Fibroblast of lung (primary cell): Measurements from ENCODE around the gene CBFB. TPM values are rescaled to one million over a fixed set of nuclear protein-coding genes. Genes with fewer than 3 reads are reported as not detected.
A peak's percentile ranks its signal among the peaks of the same experiment; 100 is the strongest.

Source experiments
- DNase-seq, 2 donors: peaks; one replicate each; pipeline versions ENCODE4 v3.0.0 to v3.0.0-alpha.2; 2010; ENCODE audit warnings: low read depth in 2 of 2
- H2AFZ ChIP-seq: 2 replicates; pipeline ENCODE4 v1.5.1; 2012; ENCODE audit warnings: low read length, control low read depth, inconsistent platforms
- H3K27ac ChIP-seq: 2 replicates; pipeline ENCODE4 v1.5.1; 2011; ENCODE audit warnings: low read length, control low read depth; ENCODE audit not compliant: insufficient read depth
- H3K27me3 ChIP-seq: 2 replicates; pipeline ENCODE4 v1.5.1; 2011; ENCODE audit warnings: mild to moderate bottlenecking, low read length; ENCODE audit not compliant: control insufficient read depth, insufficient read depth
- H3K36me3 ChIP-seq: 2 replicates; pipeline ENCODE4 v1.5.1; 2011; ENCODE audit warnings: low read length; ENCODE audit not compliant: control insufficient read depth, insufficient read depth
- H3K4me1 ChIP-seq: 2 replicates; pipeline ENCODE4 v1.5.1; 2011; ENCODE audit warnings: low read length; ENCODE audit not compliant: control insufficient read depth, insufficient read depth; ENCODE audit errors: extremely low read depth
- H3K4me2 ChIP-seq: 2 replicates; pipeline ENCODE4 v1.5.1; 2011; ENCODE audit warnings: low read length, control low read depth; ENCODE audit not compliant: insufficient read depth; ENCODE audit errors: extremely low read depth
- H3K4me3 ChIP-seq, 4 experiments: fragments of 200-600 bp in 1 of 4; sonication (generic) in 1 of 4; replicated peaks in 1 of 4; 2 replicates each; pipeline ENCODE4 v1.5.1; 2011 to 2016; ENCODE audit warnings: low read length in 4 of 4, low read depth in 3 of 4, mild to moderate bottlenecking in 3 of 4, control low read depth in 2 of 4, inconsistent platforms in 1 of 4, mixed read lengths in 1 of 4; ENCODE audit not compliant: insufficient read depth in 1 of 4; ENCODE audit errors: control extremely low read depth in 1 of 4
- H3K79me2 ChIP-seq: 2 replicates; pipeline ENCODE4 v1.5.1; 2012; ENCODE audit warnings: mild to moderate bottlenecking, low read length, inconsistent platforms; ENCODE audit not compliant: control insufficient read depth, insufficient read depth
- H3K9ac ChIP-seq: 2 replicates; pipeline ENCODE4 v1.5.1; 2011; ENCODE audit warnings: mild to moderate bottlenecking, low read length, control low read depth; ENCODE audit not compliant: insufficient read depth
- H3K9me3 ChIP-seq: 2 replicates; pipeline ENCODE4 v1.5.1; 2012; ENCODE audit warnings: low read depth, low read length; ENCODE audit not compliant: control insufficient read depth, insufficient read depth
- H4K20me1 ChIP-seq: 2 replicates; pipeline ENCODE4 v1.5.1; 2011; ENCODE audit warnings: low read length; ENCODE audit not compliant: control insufficient read depth, insufficient read depth; ENCODE audit errors: extremely low read depth
- EZH2 ChIP-seq: IDR thresholded peaks from 2 replicates; pipeline ENCODE4 v1.5.1; 2012; ENCODE audit warnings: low read length, control low read depth, mild to moderate bottlenecking; ENCODE audit errors: missing control alignments
- polyA plus RNA-seq, 2 donors: library from polyadenylated mRNA; depleted of rRNA in 1 of 2; stranded (reverse) in 1 of 2; unstranded in 1 of 2; fragments of >200 nt; gene quantifications; 2 replicates each; pipeline ENCODE4 v1.2.1, GENCODE V29; 2011 to 2012; ENCODE audit warnings: missing spikeins in 1 of 2
- total RNA-seq: library from RNA; depleted of rRNA; stranded (reverse); fragments of >200 nt; gene quantifications from 2 replicates; pipeline ENCODE4 v1.2.1, GENCODE V29; 2014
- TF ChIP-seq, protein P1 (sequence below), 2 donors: IDR thresholded peaks in 1 of 2; conservative IDR thresholded peaks in 1 of 2; 1 replicate in 1 of 2; 2 replicates in 1 of 2; pipeline ENCODE4 v1.5.1; 2011 to 2012; ENCODE audit warnings: low read length in 2 of 2, control low read depth in 1 of 2, inconsistent platforms in 1 of 2, low read depth in 1 of 2, mild to moderate bottlenecking in 1 of 2

Gene CBFB
- total and polyA plus RNA-seq, 2 donors (not counting 1 experiment from before 2014, with no cell fraction given): 51.7 to 64.1 TPM

DNA sequence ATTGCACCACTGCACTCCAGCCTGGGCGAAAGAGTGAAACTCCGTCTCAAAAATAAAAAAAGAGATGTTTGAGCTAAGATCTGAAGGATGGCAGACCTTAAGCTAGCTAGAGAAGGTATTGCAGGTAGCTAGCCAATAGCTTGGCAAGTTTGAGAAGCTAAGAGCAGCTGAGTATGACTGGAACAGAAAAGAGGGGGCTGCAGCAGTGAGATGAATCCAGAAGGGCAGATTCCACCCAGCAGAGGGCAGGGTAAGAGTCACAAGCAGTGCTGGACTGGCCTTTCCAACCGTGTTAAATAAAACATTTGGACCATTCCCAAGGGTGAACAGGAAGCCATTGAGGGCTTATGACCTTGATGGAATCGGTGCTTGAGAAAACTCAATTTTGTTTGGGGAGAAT, 75.1 kb downstream of the CBFB start:
- peak; percentile 30 to 43 for DNase-seq
- H3K27ac ChIP-seq: no peak overlapping the region

DNA sequence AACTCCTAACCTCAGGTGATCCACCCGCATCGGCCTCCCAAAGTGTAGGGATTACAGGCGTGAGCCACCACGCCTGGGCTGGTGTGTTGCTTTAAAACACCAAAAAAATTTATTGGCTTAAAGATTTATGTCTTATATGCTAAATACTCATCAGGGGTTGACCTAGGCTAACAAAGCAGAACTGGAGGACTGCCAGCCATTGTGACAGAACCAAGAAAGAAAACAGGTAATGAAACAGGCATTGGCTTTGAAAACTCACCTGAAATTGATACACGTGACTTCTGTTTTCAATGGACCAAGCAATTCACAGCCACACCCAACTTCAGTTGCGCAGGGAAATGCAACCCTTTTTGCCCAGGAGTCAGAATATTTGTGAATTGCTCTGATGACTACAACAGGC, 75.9 kb downstream of the CBFB start:
- no peaks in the 10 kb centered on the region for H3K27me3 ChIP-seq
- H3K4me3 ChIP-seq: no peak overlapping the region
- no peak overlapping the region for H2AFZ ChIP-seq
- no peaks in the 10 kb centered on the region for H4K20me1 ChIP-seq
- no peak for DNase-seq
- no peaks in the 10 kb centered on the region for H3K9me3 ChIP-seq
- no peak overlapping the region for H3K4me2 ChIP-seq
- H3K36me3 ChIP-seq: no peaks in the 10 kb centered on the region
- H3K27ac ChIP-seq: no peak overlapping the region
- TF ChIP-seq EZH2: no peak
- TF ChIP-seq, protein P1, sequence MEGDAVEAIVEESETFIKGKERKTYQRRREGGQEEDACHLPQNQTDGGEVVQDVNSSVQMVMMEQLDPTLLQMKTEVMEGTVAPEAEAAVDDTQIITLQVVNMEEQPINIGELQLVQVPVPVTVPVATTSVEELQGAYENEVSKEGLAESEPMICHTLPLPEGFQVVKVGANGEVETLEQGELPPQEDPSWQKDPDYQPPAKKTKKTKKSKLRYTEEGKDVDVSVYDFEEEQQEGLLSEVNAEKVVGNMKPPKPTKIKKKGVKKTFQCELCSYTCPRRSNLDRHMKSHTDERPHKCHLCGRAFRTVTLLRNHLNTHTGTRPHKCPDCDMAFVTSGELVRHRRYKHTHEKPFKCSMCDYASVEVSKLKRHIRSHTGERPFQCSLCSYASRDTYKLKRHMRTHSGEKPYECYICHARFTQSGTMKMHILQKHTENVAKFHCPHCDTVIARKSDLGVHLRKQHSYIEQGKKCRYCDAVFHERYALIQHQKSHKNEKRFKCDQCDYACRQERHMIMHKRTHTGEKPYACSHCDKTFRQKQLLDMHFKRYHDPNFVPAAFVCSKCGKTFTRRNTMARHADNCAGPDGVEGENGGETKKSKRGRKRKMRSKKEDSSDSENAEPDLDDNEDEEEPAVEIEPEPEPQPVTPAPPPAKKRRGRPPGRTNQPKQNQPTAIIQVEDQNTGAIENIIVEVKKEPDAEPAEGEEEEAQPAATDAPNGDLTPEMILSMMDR (conservative IDR thresholded peaks at IDR 0.05 in 1 of 2, IDR thresholded peaks at IDR 0.05 in 1 of 2; ENCODE audit: low read depth in 1 of 2, low read length in 2 of 2): no peak
- peaks cover under 1% of the 10 kb centered on the region for H3K79me2 ChIP-seq
- H3K9ac ChIP-seq: no peak overlapping the region
- H3K4me1 ChIP-seq: peaks cover 8% of the 10 kb centered on the region

More for the DNA sequence above, 75.1 kb downstream of the CBFB start:
- Histone ChIP-seq H3K4me2 (no peak overlapping the region), H3K27me3 (no peaks in the 10 kb centered on the region), H3K9ac (no peak overlapping the region), H3K9me3 (no peaks in the 10 kb centered on the region), H4K20me1 (no peaks in the 10 kb centered on the region), H2AFZ (no peak overlapping the region), H3K79me2 (no peaks in the 10 kb centered on the region), H3K36me3 (no peaks in the 10 kb centered on the region), H3K4me3 (no peak overlapping the region), H3K4me1 (peaks cover 4% of the 10 kb centered on the region)
- TF ChIP-seq, protein P1 (conservative IDR thresholded peaks at IDR 0.05 in 1 of 2, IDR thresholded peaks at IDR 0.05 in 1 of 2; ENCODE audit: low read depth in 1 of 2, low read length in 2 of 2): peak; percentile 27 to 52
- no peak for TF ChIP-seq EZH2

- no peak for DNase-seq
- no peak overlapping the region for H3K9ac ChIP-seq
- peaks cover 5% of the 10 kb centered on the region for H3K79me2 ChIP-seq
- no peak overlapping the region for H2AFZ ChIP-seq
- H3K36me3 ChIP-seq: no peaks in the 10 kb centered on the region
- no peaks in the 10 kb centered on the region for H3K9me3 ChIP-seq
- H3K27me3 ChIP-seq: no peaks in the 10 kb centered on the region
- no peak overlapping the region for H3K4me3 ChIP-seq
- H3K4me2 ChIP-seq: no peak overlapping the region
- H3K27ac ChIP-seq: no peak overlapping the region
- H4K20me1 ChIP-seq: no peaks in the 10 kb centered on the region
- H3K4me1 ChIP-seq: peaks cover 8% of the 10 kb centered on the region
- no peak for TF ChIP-seq EZH2
These were observed 76.3 kb downstream of the CBFB start for GRCh38 chr16:67105246-67105645.
